GM12874 (cell line): ENCODE data around the gene C1RL.

Experiments
- CTCF ChIP-seq: IDR thresholded peaks from 2 replicates; pipeline ENCODE4 v1.5.1; 2011; ENCODE audit warnings: low read depth, mild to moderate bottlenecking, control low read depth, low read length, moderate library complexity; ENCODE audit not compliant: insufficient read depth

The C1RL gene

GRCh38 chr12:7075939-7076338, 33.1 kb downstream of the C1RL start:
- TF ChIP-seq CTCF, result no peak

GRCh38 chr12:7075518-7075917, 33.5 kb downstream of the C1RL start:
- no peak for TF ChIP-seq CTCF

DNA sequence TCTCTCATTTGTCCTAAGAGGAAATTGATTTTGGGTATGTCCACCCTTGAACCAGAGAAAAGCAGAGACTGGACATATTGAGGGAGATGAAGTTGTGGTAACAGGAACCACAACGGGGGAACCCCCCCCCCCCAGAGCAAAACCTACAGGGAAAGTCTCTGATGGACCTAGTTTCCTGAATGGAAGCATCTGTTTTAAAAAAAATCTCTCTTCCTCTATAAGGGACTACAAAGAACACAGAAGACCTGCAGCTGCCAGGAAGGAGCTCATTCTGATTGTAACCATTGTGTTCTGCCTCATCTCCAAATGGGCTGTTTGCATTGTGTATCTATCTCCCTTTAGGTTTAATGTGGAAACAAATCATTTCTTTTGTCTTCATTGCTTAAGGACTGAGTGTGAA, 35.1 kb downstream of the C1RL start:
- TF ChIP-seq CTCF, result no peak

DNA sequence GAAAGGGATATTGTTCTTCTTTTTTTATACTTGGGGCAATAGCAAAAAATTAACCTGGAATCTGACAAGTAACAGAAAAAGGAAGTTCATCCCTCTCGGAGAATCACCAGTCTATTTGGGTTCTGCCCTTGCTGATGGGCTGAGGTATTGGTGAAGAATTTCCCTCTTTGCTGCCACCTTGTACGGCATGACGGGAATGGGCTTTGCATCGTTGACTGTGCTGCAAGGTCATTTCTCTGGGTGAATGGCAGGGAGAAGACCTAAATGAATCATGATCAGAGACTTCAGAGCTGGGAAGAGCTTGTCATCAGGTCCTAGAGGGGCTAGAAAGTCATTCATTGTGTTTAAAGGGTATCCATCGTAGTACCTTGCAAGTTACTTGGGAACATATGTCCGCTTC, 36.5 kb downstream of the C1RL start:
- TF ChIP-seq CTCF, result no peak

DNA sequence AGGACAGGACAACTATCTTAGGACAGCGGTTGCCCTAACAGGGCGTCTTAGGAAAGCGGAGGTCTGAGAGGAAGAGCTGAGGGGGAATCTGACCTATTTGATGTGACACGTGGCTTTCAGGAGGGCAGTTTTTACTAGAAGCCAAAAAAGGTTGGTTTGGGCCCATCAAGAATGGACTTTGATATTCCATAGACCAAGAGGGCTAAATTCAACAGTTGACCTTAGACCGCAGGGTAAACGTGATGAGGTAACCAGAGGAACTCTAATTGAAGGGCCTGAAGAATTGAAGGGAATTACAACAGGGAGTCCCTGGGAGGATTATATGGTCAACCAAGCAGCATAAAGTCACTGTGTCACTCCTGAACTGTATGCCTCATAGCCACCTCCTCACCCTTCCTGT, 37.0 kb downstream of the C1RL start:
- TF ChIP-seq CTCF, result no peak

- TF ChIP-seq CTCF, result no peak
These were observed 39.6 kb downstream of the C1RL start for GRCh38 chr12:7069386-7069785.

DNA sequence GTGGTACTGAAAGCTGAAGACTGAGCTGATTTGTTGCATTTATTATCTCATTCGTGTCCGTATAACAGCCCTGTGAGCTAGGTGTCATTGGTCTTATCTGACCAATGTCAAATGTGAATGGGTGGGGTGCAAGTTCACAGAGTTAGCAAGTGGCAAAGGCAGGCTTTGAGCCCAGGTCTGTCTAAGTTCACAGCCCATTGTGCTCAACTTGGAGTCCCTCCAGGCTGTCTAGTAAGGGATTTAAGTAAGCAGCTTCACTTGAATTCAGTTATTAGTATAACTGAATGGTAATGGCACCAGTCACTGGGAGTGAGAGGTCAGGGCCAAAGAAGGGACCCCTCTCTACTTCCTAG, 40.0 kb downstream of the C1RL start:
- TF ChIP-seq CTCF, result no peak

GRCh38 chr12:7068240-7068993, 40.6 kb downstream of the C1RL start:
- no peak for TF ChIP-seq CTCF
